HepG2 (cell line): ENCODE results near the gene PLD1.

Experiments used
- BATF2 ChIP-seq: sonication (generic); formaldehyde crosslinking; IDR thresholded peaks from 2 replicates; pipeline ENCODE4 v1.8.0; 2022; ENCODE audit warnings: mild to moderate bottlenecking, missing genetic modification reagents, moderate library complexity
- CEBPZ ChIP-seq: IDR thresholded peaks from 2 replicates; pipeline ENCODE4 v1.6.1; 2012; ENCODE audit warnings: low read length, improper control_type of control experiment
- CREM ChIP-seq, 2 experiments: sonication (generic) in 1 of 2; formaldehyde crosslinking in 1 of 2; IDR thresholded peaks; 2 replicates each; pipeline versions ENCODE4 v1.4.0 to v1.6.1; 2016 to 2020; ENCODE audit warnings: antibody characterized with exemption in 1 of 2, mild to moderate bottlenecking in 1 of 2, missing genetic modification reagents in 1 of 2
- CTCF ChIP-seq: sonication (generic); formaldehyde crosslinking; IDR thresholded peaks from 2 replicates; pipeline ENCODE4 v1.5.0; 2020; ENCODE audit warnings: mild to moderate bottlenecking, missing genetic modification reagents, moderate library complexity
- FOSL2 ChIP-seq: sonication (generic); formaldehyde crosslinking; IDR thresholded peaks from 2 replicates; pipeline ENCODE4 v1.4.0; 2020; ENCODE audit warnings: missing genetic modification reagents
- MEF2D ChIP-seq: sonication (generic); formaldehyde crosslinking; IDR thresholded peaks from 2 replicates; pipeline ENCODE4 v1.5.1; 2020; ENCODE audit warnings: mild to moderate bottlenecking, missing genetic modification reagents
- U2AF1 ChIP-seq: fragments of 200-400 bp; formaldehyde crosslinking; optimal IDR thresholded peaks from 2 replicates; pipeline ENCODE3; 2017; ENCODE audit warnings: mild to moderate bottlenecking, low read depth, low read length
- USF2 ChIP-seq, 2 experiments: sonication (generic) in 1 of 2; formaldehyde crosslinking in 1 of 2; IDR thresholded peaks; 2 replicates each; pipeline versions ENCODE4 v1.5.1 to v1.6.1; 2011 to 2020; ENCODE audit warnings: borderline replicate concordance in 1 of 2, low read depth in 1 of 2, low read length in 1 of 2, mild to moderate bottlenecking in 1 of 2, missing genetic modification reagents in 1 of 2, moderate library complexity in 1 of 2
- YY1 ChIP-seq: IDR thresholded peaks from 2 replicates; pipeline ENCODE4 v1.6.1; 2011; ENCODE audit warnings: low read length, low read depth, moderate library complexity, mild to moderate bottlenecking; ENCODE audit not compliant: insufficient read depth, insufficient replicate concordance
- ZBTB4 ChIP-seq: sonication (generic); formaldehyde crosslinking; IDR thresholded peaks from 2 replicates; pipeline ENCODE4 v1.4.0; 2020; ENCODE audit warnings: missing genetic modification reagents, mild to moderate bottlenecking, borderline replicate concordance
- ZNF256 ChIP-seq: sonication (generic); formaldehyde crosslinking; conservative IDR thresholded peaks from 2 replicates; pipeline ENCODE4 v1.4.0; 2020; ENCODE audit warnings: missing genetic modification reagents
- ZNF274 ChIP-seq: sonication (generic); formaldehyde crosslinking; IDR thresholded peaks from 2 replicates; pipeline ENCODE4 v1.5.1; 2020; ENCODE audit warnings: mild to moderate bottlenecking, missing genetic modification reagents
- ZNF44 ChIP-seq: sonication (generic); formaldehyde crosslinking; IDR thresholded peaks from 2 replicates; pipeline ENCODE4 v1.5.1; 2020; ENCODE audit warnings: mild to moderate bottlenecking, missing genetic modification reagents
- ZSCAN29 ChIP-seq: sonication (generic); formaldehyde crosslinking; conservative IDR thresholded peaks from 2 replicates; pipeline ENCODE4 v1.4.0; 2020; ENCODE audit warnings: mild to moderate bottlenecking, missing genetic modification reagents

GRCh38 chr3:171552531-171552930 lies 257.8 kb downstream of the PLD1 start:
- TF ChIP-seq BATF2 (CRISPR knock-in tag) (no peak), ZNF274 (CRISPR knock-in tag) (no peak), FOSL2 (CRISPR knock-in tag) (no peak), ZSCAN29 (CRISPR knock-in tag) (no peak), CREM (IDR thresholded peaks at IDR 0.05) (no peak), CREM (CRISPR knock-in tag; IDR thresholded peaks at IDR 0.05) (no peak), YY1 (no peak), CTCF (CRISPR knock-in tag) (no peak), USF2 (IDR thresholded peaks at IDR 0.05; ENCODE audit: low read depth, low read length) (no peak), USF2 (CRISPR knock-in tag; IDR thresholded peaks at IDR 0.05; ENCODE audit: borderline replicate concordance) (no peak), CEBPZ (no peak), MEF2D (CRISPR knock-in tag) (no peak), ZBTB4 (no peak), ZNF44 (CRISPR knock-in tag) (no peak), ZNF256 (CRISPR knock-in tag) (no peak), U2AF1 (no peak)
